Esophagus squamous epithelium (tissue), 5 donors: ENCODE data around the gene TAF3. TPM values are rescaled to one million over a fixed set of nuclear protein-coding genes. Genes with fewer than 3 reads are reported as not detected.

Source experiments
- DNase-seq: peaks from one replicate; lab custom pipeline; 2025; lab: John Stamatoyannopoulos, UW
- H3K27ac ChIP-seq, 4 donors: fragments of 200-600 bp; sonication (generic); one replicate each; pipeline ENCODE4 v1.5.1; 2016 to 2019; ENCODE audit warnings: mild to moderate bottlenecking in 1 of 4
- H3K27me3 ChIP-seq, 4 donors: fragments of 200-600 bp; sonication (generic); 1 replicate in 3 of 4; 2 replicates in 1 of 4; pipeline versions ENCODE4 v1.5.1 to v1.6.0; 2017 to 2021; ENCODE audit warnings: antibody characterized with exemption in 1 of 4
- H3K36me3 ChIP-seq, 3 donors: fragments of 200-600 bp; sonication (generic); one replicate each; pipeline ENCODE4 v1.5.1; 2016 to 2019
- H3K4me1 ChIP-seq, 3 donors: fragments of 200-600 bp; sonication (generic); one replicate each; pipeline ENCODE4 v1.5.1; 2017 to 2019
- H3K4me3 ChIP-seq, 4 donors: fragments of 200-600 bp; sonication (generic); 1 replicate in 3 of 4; 2 replicates in 1 of 4; pipeline ENCODE4 v1.5.1; 2016 to 2019; ENCODE audit warnings: mild to moderate bottlenecking in 2 of 4, moderate library complexity in 1 of 4
- H3K9me3 ChIP-seq, 3 donors: fragments of 200-600 bp; sonication (generic); one replicate each; pipeline ENCODE4 v1.5.1; 2016 to 2019
- POLR2A ChIP-seq, 4 donors: fragments of 450-650 bp; IDR thresholded peaks; one replicate each; pipeline ENCODE4 v1.6.1; 2017; ENCODE audit warnings: antibody characterized with exemption in 4 of 4, mild to moderate bottlenecking in 4 of 4, moderate library complexity in 3 of 4
- WGBS, 2 donors: methylation state at CpG; one replicate each; pipeline ENCODE4 v1.1.5; 2018; 5-methylcytosine and 5-hydroxymethylcytosine counted together
- intact Hi-C: fragments of 100-400 bp; cut with DNase I; formaldehyde crosslinking; loops from one replicate; pipeline ENCODE4 v1.15.0; 2022
- total RNA-seq, 4 donors: library from RNA; depleted of rRNA; stranded (reverse); fragments of >200 nt; gene quantifications; one replicate each; pipeline ENCODE4 v1.1.0, GENCODE V29; 2016
- TF ChIP-seq, protein P1 (sequence below), 6 experiments: fragments of 450-650 bp in 4 of 6; fragments of 200-600 bp in 2 of 6; sonication (generic) in 2 of 6; IDR thresholded peaks; one replicate each; pipeline ENCODE4 v1.5.1; 2016 to 2019; ENCODE audit warnings: antibody characterized with exemption in 6 of 6, mild to moderate bottlenecking in 4 of 6, moderate library complexity in 4 of 6
- donor health status: DM: yes; HTN: yes; CAD: no.

The TAF3 gene
- total RNA-seq, 4 donors from 2014 or later = 2.6 to 5.1 (median 3.6) TPM

DNA sequence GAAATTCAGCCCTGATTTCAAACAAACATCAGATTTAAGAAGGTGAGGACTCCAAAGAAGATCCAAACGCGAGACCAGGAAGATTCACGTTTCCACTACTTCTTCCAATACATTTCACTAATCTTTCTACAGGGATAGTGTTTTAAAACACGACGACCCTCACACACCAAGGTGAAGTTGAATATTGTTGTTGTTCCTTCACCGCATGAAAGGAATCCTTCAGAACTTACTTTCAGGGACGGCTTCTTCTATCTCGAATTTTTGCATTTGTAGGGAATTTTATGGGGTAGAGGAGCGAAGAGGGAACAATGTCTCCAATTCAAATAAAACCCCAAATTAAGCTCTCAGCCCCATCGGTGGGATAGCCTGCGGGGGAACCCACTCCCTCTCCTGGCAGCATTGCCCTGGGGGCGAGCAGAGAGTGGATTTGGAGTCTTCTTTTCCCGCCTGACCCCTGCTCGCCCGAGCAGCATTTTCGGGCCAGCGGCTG lies 234.7 kb downstream of the TAF3 start:
- intact Hi-C loops = no loop called here
- peak overlapping the region in 3 of 4 donors; percentile 47 to 76 (median 61) for H3K4me3 ChIP-seq
- no peaks in the 10 kb centered on the region for H3K9me3 ChIP-seq
- peaks cover 53 to 82% (median 60%) of the 10 kb centered on the region in 3 donors for H3K4me1 ChIP-seq
- H3K27me3 ChIP-seq = peaks cover 38 to 100% (median 49%) of the 10 kb centered on the region in 4 donors
- H3K36me3 ChIP-seq = no peaks in the 10 kb centered on the region
- no peak for DNase-seq
- no peak overlapping the region for H3K27ac ChIP-seq
- no peak for TF ChIP-seq POLR2A (IDR thresholded peaks at IDR 0.05)
- TF ChIP-seq, protein P1, sequence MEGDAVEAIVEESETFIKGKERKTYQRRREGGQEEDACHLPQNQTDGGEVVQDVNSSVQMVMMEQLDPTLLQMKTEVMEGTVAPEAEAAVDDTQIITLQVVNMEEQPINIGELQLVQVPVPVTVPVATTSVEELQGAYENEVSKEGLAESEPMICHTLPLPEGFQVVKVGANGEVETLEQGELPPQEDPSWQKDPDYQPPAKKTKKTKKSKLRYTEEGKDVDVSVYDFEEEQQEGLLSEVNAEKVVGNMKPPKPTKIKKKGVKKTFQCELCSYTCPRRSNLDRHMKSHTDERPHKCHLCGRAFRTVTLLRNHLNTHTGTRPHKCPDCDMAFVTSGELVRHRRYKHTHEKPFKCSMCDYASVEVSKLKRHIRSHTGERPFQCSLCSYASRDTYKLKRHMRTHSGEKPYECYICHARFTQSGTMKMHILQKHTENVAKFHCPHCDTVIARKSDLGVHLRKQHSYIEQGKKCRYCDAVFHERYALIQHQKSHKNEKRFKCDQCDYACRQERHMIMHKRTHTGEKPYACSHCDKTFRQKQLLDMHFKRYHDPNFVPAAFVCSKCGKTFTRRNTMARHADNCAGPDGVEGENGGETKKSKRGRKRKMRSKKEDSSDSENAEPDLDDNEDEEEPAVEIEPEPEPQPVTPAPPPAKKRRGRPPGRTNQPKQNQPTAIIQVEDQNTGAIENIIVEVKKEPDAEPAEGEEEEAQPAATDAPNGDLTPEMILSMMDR (IDR thresholded peaks at IDR 0.05) = peak in 1 of 6 experiments; percentile 47
- WGBS, 2 donors = 6 to 18% methylated on average over 13 to 15 of the region's 17 CpGs

- H3K27me3 ChIP-seq = peaks cover 33 to 100% (median 42%) of the 10 kb centered on the region in 4 donors
- peak overlapping the region; percentile 39 to 76 (median 54) for H3K4me3 ChIP-seq
- no peaks in the 10 kb centered on the region for H3K36me3 ChIP-seq
- no peaks in the 10 kb centered on the region for H3K9me3 ChIP-seq
- no peak for DNase-seq
- WGBS, 2 donors = 2 to 3% methylated on average over 13 to 24 of the region's 60 CpGs
- TF ChIP-seq POLR2A (IDR thresholded peaks at IDR 0.05) = peak in 1 of 4 donors; percentile 40
- TF ChIP-seq, protein P1 (IDR thresholded peaks at IDR 0.05) = peak in 5 of 6 experiments; percentile 66 to 93 (median 81)
- intact Hi-C loops = no loop called here
- H3K27ac ChIP-seq = peak overlapping the region in 2 of 4 donors; percentile 8 to 18
- H3K4me1 ChIP-seq = peaks cover 53 to 76% (median 60%) of the 10 kb centered on the region in 3 donors
Measured at GRCh38 chr10:8053446-8054243, 235.3 kb downstream of the TAF3 start.

DNA sequence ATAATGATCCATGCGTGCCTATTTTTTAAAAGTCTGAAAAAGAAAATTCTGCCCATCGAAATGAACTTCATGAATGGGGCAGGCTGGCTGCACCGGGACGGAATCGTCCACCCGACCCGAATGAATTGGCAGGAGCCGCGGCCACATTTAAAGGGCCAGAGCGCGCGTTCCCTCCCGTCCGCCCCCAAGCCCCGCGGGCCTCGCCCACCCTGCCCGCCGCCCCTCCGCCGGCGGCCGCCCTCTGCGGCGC lies 235.9 kb downstream of the TAF3 start:
- 0% methylated on average over 6 to 9 of the region's 25 CpGs for WGBS, 2 donors

DNA sequence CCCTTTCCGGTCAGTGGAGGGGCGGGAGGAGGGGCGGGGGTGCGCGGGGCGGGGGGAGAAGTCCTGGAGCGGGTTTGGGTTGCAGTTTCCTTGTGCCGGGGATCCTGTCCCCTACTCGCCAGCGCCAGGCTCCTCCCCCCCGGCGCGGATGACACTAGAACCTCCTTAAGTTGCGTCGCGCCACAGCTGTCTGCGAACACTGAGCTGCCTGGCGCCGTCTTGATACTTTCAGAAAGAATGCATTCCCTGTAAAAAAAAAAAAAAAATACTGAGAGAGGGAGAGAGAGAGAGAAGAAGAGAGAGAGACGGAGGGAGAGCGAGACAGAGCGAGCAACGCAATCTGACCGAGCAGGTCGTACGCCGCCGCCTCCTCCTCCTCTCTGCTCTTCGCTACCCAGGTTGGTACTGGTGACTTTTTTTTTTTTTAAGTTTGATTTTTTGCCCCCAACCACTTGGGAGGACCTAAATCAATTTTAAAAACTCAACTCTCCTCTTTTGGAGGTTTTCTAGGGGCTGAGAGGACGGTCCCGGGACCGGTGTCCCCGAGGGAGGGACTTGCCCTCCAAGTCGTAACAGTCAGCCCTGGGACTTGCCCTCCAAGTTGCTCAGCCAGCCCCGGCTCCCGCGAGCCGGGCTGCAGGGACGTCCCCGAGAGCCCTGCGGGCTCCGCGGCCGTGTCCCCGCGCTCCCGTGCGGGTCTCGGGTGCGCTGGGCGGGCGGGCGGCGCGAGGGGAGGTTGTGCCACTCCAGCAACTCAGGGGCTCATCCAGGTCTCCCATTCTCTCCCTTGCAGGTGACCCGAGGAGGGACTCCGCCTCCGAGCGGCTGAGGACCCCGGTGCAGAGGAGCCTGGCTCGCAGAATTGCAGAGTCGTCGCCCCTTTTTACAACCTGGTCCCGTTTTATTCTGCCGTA lies 236.4 kb downstream of the TAF3 start, which contains the start of gene GATA3:
GATA3 (plus strand) TSS at position 195 of the 914 bp plus-strand sequence. CDS start 968 bp downstream, outside the sequence.
- H3K36me3 ChIP-seq = no peaks in the 10 kb centered on the region
- TF ChIP-seq, protein P1 (IDR thresholded peaks at IDR 0.05) = no peak
- TF ChIP-seq POLR2A (IDR thresholded peaks at IDR 0.05) = peak in 1 of 4 donors; percentile 42
- intact Hi-C loops = no loop called here
- H3K9me3 ChIP-seq = no peaks in the 10 kb centered on the region
- H3K27me3 ChIP-seq = peaks cover 22 to 100% (median 35%) of the 10 kb centered on the region in 4 donors
- peak within 1 kb of the TSS; percentile 8 to 49 (median 22) for H3K27ac ChIP-seq
- 5 to 9% methylated on average over 22 to 30 of the region's 65 CpGs for WGBS, 2 donors
- H3K4me3 ChIP-seq = peak within 1 kb of the TSS; percentile 39 to 76 (median 54)
- DNase-seq = no peak
- peaks cover 50 to 70% (median 53%) of the 10 kb centered on the region in 3 donors for H3K4me1 ChIP-seq

More for the DNA sequence above, 235.9 kb downstream of the TAF3 start:
- Histone ChIP-seq H3K9me3 (no peaks in the 10 kb centered on the region), H3K36me3 (no peaks in the 10 kb centered on the region), H3K4me1 (peaks cover 53 to 71% (median 59%) of the 10 kb centered on the region in 3 donors), H3K4me3 (peak overlapping the region; percentile 39 to 76 (median 54)), H3K27me3 (peaks cover 27 to 100% (median 38%) of the 10 kb centered on the region in 4 donors), H3K27ac (peak overlapping the region in 2 of 4 donors; percentile 8 to 49)
- intact Hi-C loops = no loop called here
- TF ChIP-seq, protein P1 (IDR thresholded peaks at IDR 0.05) = no peak
- TF ChIP-seq POLR2A (IDR thresholded peaks at IDR 0.05) = no peak
- DNase-seq = no peak
